ENCODE data around the gene NR3C2. TPM values are rescaled to one million over a fixed set of nuclear protein-coding genes. Genes with fewer than 3 reads are reported as not detected.

Gene NR3C2
- total and polyA plus RNA-seq, 10 of the 15 experiments (the other 5 are each of a cell fraction or from before 2014, with no cell fraction given) = 0.05 to 0.11 (median 0.08) TPM; not detected in 4

- RAD21 ChIA-PET (ENCODE audit: unreplicated experiment) = no interaction called here
- no peaks in the 10 kb centered on the region for H4K20me1 ChIP-seq (ENCODE audit: control insufficient read depth, insufficient read depth)
- intact Hi-C loops (cut with micrococcal nuclease; ENCODE audit: unreplicated experiment) (no loop called here), in situ Hi-C loops (cut with MboI) (no loop called here)
- no peaks in the 10 kb centered on the region for H3K9me3 ChIP-seq (replicated peaks; ENCODE audit: control insufficient read depth, insufficient read depth, low read length)
- no peaks in the 10 kb centered on the region for H3K4me1 ChIP-seq (ENCODE audit: control insufficient read depth, insufficient read depth, low read length)
- no peak overlapping the region for H3K27ac ChIP-seq (ENCODE audit: control insufficient read depth, insufficient read depth)
- SMC1A ChIA-PET (ENCODE audit: uncharacterized antibody, unreplicated experiment) = interaction anchor here (1.3 kb wide), 1 partner anchor 9 kb away, joined by 3 read pairs; no protein-coding TSS in a partner anchor
- ATAC-seq (no peak), DNase-seq (ENCODE audit: low read depth, low spot score) (no peak), FAIRE-seq (no peak)
- no peak overlapping the region for H3K4me3 ChIP-seq
- H3K4me2 ChIP-seq (ENCODE audit: control insufficient read depth, insufficient read depth) = no peak overlapping the region
- no peaks in the 10 kb centered on the region for H3K79me2 ChIP-seq (ENCODE audit: control insufficient read depth, insufficient read depth, low read length)
- POLR2A ChIA-PET = no interaction called here
- no peaks in the 10 kb centered on the region for H3K36me3 ChIP-seq (ENCODE audit: control insufficient read depth in 2 of 2, insufficient read depth in 2 of 2, low read length in 1 of 2)
- BruUV-seq (replicated peaks) = no TSS peak
- CTCF ChIA-PET = no interaction called here
- WGBS (ENCODE audit: insufficient coverage, insufficient replicate concordance, low lambda C conversion rate, missing lambda C conversion rate) = 37% methylated on average over 13 of the region's 13 CpGs
- H3K9ac ChIP-seq (ENCODE audit: control insufficient read depth, insufficient read depth, low read length) = no peak overlapping the region
- H3K27me3 ChIP-seq (replicated peaks in 1 of 2; ENCODE audit: control insufficient read depth in 2 of 2, insufficient read depth in 2 of 2, low read length in 1 of 2) = no peaks in the 10 kb centered on the region
- no peak overlapping the region for H2AFZ ChIP-seq (ENCODE audit: control insufficient read depth, low read depth, low read length)
- no peak for TF ChIP-seq TAF1 (IDR thresholded peaks at IDR 0.05; ENCODE audit: borderline replicate concordance, low read depth, low read length)
- no peak for TF ChIP-seq FOXK2 (IDR thresholded peaks at IDR 0.05)
- no peak for TF ChIP-seq PML (IDR thresholded peaks at IDR 0.05; ENCODE audit: low read length)
- no peak for TF ChIP-seq NBN (IDR thresholded peaks at IDR 0.05)
- TF ChIP-seq ZNF592 (IDR thresholded peaks at IDR 0.05) = no peak
- no peak for TF ChIP-seq PRDM15 (CRISPR knock-in tag; IDR thresholded peaks at IDR 0.05)
- no peak for TF ChIP-seq CHD1 (IDR thresholded peaks at IDR 0.05; ENCODE audit: low read depth, low read length)
- TF ChIP-seq HDAC2 (IDR thresholded peaks at IDR 0.05) = no peak
- TF ChIP-seq NRF1 (conservative IDR thresholded peaks at IDR 0.05; ENCODE audit: low read depth, low read length) = no peak
- no peak for TF ChIP-seq POLR2AphosphoS2 (IDR thresholded peaks at IDR 0.05; ENCODE audit: low read depth, low read length)
- no peak for TF ChIP-seq ZBTB4 (CRISPR knock-in tag; IDR thresholded peaks at IDR 0.05)
- no peak for TF ChIP-seq NFXL1 (IDR thresholded peaks at IDR 0.05; ENCODE audit: borderline replicate concordance)
- no peak for TF ChIP-seq SMAD1 (IDR thresholded peaks at IDR 0.05; ENCODE audit: low read depth, partially characterized antibody)
These were observed 100.0 kb downstream of the NR3C2 start for GRCh38 chr4:148341980-148342800.
